Sigmoid colon (tissue), 4 donors: Measurements from ENCODE around the gene ZSCAN9.

Experiments used
- EP300 ChIP-seq, 4 donors: sonication (generic); formaldehyde crosslinking; IDR thresholded peaks; one replicate each; pipeline ENCODE4 v1.6.1; 2017; ENCODE audit warnings: antibody characterized with exemption in 4 of 4
- POLR2A ChIP-seq, 2 donors: fragments of 450-650 bp; IDR thresholded peaks; one replicate each; pipeline ENCODE4 v1.6.1; 2016; ENCODE audit warnings: antibody characterized with exemption in 2 of 2, mild to moderate bottlenecking in 2 of 2, moderate library complexity in 2 of 2
- POLR2AphosphoS5 ChIP-seq, 4 donors: sonication (generic); formaldehyde crosslinking; IDR thresholded peaks; one replicate each; pipeline ENCODE4 v1.6.1; 2017; ENCODE audit warnings: antibody characterized with exemption in 4 of 4
- TF ChIP-seq, protein P1 (sequence below), 4 experiments: fragments of 450-650 bp in 3 of 4; fragments of 200-600 bp in 1 of 4; IDR thresholded peaks; one replicate each; pipeline ENCODE4 v1.5.1; 2016 to 2019; ENCODE audit warnings: antibody characterized with exemption in 4 of 4, mild to moderate bottlenecking in 3 of 4, moderate library complexity in 2 of 4

DNA sequence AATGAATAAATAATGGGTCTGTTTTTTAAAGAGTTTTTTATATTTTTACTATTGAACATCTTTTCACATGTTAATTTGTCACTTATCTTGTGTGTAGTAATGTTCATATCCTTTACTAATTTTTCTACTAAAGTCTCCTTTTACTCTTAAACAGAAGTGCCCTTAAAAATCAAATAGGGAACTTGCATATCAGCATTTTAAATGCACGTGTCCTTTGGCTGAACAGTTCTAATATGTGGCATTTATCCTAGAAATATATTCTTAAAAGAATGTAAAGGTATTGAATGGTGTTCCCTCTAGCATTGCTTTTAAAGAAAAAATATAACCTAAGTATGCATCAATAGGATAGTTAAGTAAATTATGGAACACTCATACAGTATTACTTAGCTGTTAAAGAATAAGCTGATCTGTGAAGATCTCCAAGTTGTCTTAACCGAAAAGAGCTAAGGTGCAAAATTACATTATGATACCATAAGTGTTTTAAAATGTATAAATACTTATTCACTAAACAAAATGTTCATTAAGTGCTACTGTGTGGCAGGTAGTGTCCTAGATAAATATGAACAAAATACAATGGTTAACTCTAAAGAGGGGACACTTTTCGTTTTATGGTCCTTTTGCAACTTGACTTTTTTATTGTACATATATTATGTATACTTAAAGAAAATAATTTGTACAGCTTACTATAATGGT, 55.7 kb downstream of the ZSCAN9 start:
- TF ChIP-seq, protein P1, sequence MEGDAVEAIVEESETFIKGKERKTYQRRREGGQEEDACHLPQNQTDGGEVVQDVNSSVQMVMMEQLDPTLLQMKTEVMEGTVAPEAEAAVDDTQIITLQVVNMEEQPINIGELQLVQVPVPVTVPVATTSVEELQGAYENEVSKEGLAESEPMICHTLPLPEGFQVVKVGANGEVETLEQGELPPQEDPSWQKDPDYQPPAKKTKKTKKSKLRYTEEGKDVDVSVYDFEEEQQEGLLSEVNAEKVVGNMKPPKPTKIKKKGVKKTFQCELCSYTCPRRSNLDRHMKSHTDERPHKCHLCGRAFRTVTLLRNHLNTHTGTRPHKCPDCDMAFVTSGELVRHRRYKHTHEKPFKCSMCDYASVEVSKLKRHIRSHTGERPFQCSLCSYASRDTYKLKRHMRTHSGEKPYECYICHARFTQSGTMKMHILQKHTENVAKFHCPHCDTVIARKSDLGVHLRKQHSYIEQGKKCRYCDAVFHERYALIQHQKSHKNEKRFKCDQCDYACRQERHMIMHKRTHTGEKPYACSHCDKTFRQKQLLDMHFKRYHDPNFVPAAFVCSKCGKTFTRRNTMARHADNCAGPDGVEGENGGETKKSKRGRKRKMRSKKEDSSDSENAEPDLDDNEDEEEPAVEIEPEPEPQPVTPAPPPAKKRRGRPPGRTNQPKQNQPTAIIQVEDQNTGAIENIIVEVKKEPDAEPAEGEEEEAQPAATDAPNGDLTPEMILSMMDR (IDR thresholded peaks at IDR 0.05), result no peak
- TF ChIP-seq POLR2AphosphoS5 (IDR thresholded peaks at IDR 0.05) (no peak), EP300 (IDR thresholded peaks at IDR 0.05) (no peak), POLR2A (IDR thresholded peaks at IDR 0.05) (no peak)
